Type B pancreatic cell (in vitro differentiated cells): Measurements from ENCODE around the gene DUOXA2. TPM values are rescaled to one million over a fixed set of nuclear protein-coding genes. Genes with fewer than 3 reads are reported as not detected.

Experiments used
- DNase-seq: peaks from one replicate; pipeline ENCODE4 v3.0.0; 2021; ENCODE audit warnings: mixed read lengths; ENCODE audit not compliant: unreplicated experiment; ENCODE audit errors: extremely low spot score
- H3K27ac Mint-ChIP-seq: 2 replicates; pipeline ENCODE4 v1.8.0; 2021; ENCODE audit warnings: mild to moderate bottlenecking, mixed read lengths
- H3K27me3 Mint-ChIP-seq: 2 replicates; pipeline ENCODE4 v1.8.0; 2021; ENCODE audit warnings: mixed read lengths
- H3K36me3 Mint-ChIP-seq: 2 replicates; pipeline ENCODE4 v1.8.0; 2021; ENCODE audit warnings: mixed read lengths
- H3K4me1 Mint-ChIP-seq: one replicate; pipeline ENCODE4 v1.8.0; 2021; ENCODE audit warnings: mixed read lengths; ENCODE audit not compliant: unreplicated experiment
- H3K4me3 Mint-ChIP-seq: 2 replicates; pipeline ENCODE4 v1.8.0; 2021; ENCODE audit warnings: mild to moderate bottlenecking, mixed read lengths
- H3K9me3 Mint-ChIP-seq: 2 replicates; pipeline ENCODE4 v1.8.0; 2021; ENCODE audit warnings: mixed read lengths
- CTCF ChIP-seq: fragments of 200-600 bp; sonication (generic); conservative IDR thresholded peaks from 2 replicates; pipeline ENCODE4 v1.5.0; 2021; ENCODE audit warnings: antibody characterized with exemption, mild to moderate bottlenecking
- total RNA-seq: library from RNA; stranded (reverse); gene quantifications from 2 replicates; pipeline ENCODE4 v1.2.1, GENCODE V29; 2021; ENCODE audit warnings: low replicate concordance

Gene DUOXA2
- total RNA-seq, 1 donor from 2014 or later = 0.17 TPM

GRCh38 chr15:45095661-45096060 is 18.5 kb upstream of the DUOXA2 start:
- H3K27ac Mint-ChIP-seq = no peak overlapping the region
- DNase-seq = no peak
- no peaks in the 10 kb centered on the region for H3K9me3 Mint-ChIP-seq
- peaks cover 28% of the 10 kb centered on the region for H3K27me3 Mint-ChIP-seq
- H3K4me1 Mint-ChIP-seq = no peaks in the 10 kb centered on the region
- TF ChIP-seq CTCF = no peak
- H3K4me3 Mint-ChIP-seq = no peak overlapping the region
- no peaks in the 10 kb centered on the region for H3K36me3 Mint-ChIP-seq

DNA sequence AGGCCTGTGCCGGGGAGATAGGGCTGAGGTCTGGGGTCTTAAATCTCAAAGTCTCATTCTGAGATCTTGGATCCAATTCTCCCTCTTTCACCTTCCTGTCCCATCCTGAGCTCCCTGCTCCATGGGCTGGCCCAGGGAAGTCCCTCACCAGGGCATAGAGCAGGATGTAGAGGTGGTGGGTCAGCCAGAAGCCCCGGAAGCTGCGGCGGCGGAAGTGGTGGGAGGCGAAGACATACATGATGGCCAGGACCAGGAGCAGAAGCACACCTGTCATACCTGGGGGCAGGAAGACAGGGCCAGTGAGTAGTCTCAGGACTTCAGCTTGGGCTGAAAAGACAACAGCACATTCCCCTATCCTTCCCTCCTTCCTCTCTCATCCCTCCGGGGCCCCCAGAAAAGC is 16.7 kb upstream of the DUOXA2 start:
- H3K9me3 Mint-ChIP-seq = no peaks in the 10 kb centered on the region
- peaks cover 18% of the 10 kb centered on the region for H3K27me3 Mint-ChIP-seq
- no peak for DNase-seq
- H3K4me3 Mint-ChIP-seq = no peak overlapping the region
- H3K4me1 Mint-ChIP-seq = no peaks in the 10 kb centered on the region
- no peak overlapping the region for H3K27ac Mint-ChIP-seq
- no peaks in the 10 kb centered on the region for H3K36me3 Mint-ChIP-seq
- TF ChIP-seq CTCF = no peak

- Mint-ChIP-seq H3K4me1 (no peaks in the 10 kb centered on the region), H3K9me3 (no peaks in the 10 kb centered on the region), H3K4me3 (no peak overlapping the region), H3K36me3 (no peaks in the 10 kb centered on the region), H3K27ac (no peak overlapping the region), H3K27me3 (peaks cover 16% of the 10 kb centered on the region)
- no peak for TF ChIP-seq CTCF
- DNase-seq = no peak
Measured at GRCh38 chr15:45099549-45100165, 14.5 kb upstream of the DUOXA2 start.

DNA sequence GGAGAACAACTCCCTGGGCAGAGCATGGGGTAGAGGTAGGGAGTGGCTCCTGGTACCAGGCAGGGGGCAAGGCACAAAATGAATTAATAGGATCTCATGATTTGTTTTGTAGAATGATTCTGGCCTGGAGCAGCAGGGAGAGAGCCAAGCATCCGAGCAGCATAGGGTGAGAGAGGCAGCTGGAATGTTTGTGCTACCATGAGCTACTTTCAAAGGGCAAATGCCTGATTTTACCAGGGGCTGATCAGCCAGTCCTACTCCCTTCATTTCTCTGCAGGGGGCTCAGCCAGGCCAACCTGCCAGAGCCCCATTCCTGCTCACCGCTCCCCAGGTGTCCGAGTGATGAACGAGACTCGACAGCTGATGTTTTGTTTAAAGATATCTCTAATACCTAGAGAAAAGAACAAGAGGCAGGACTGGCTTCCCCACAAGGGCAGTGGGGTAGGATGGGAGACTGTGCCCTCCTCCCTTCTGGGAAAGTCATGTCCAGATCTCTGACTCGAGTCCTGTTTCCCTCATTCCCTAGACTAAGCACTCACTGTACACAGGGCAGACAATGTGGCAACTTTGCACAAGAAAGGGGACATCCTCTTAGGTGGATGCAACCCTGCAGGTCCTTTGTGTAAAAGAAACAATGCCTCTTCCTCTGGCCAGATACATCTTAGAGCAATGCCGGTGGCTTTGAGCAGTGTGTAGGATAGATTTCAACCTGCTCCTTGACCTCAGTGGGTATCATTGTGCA is 13.1 kb upstream of the DUOXA2 start:
- Mint-ChIP-seq H3K27me3 (peaks cover 22% of the 10 kb centered on the region), H3K9me3 (no peaks in the 10 kb centered on the region), H3K27ac (no peak overlapping the region), H3K36me3 (no peaks in the 10 kb centered on the region), H3K4me3 (no peak overlapping the region), H3K4me1 (no peaks in the 10 kb centered on the region)
- no peak for TF ChIP-seq CTCF
- DNase-seq = no peak

DNA sequence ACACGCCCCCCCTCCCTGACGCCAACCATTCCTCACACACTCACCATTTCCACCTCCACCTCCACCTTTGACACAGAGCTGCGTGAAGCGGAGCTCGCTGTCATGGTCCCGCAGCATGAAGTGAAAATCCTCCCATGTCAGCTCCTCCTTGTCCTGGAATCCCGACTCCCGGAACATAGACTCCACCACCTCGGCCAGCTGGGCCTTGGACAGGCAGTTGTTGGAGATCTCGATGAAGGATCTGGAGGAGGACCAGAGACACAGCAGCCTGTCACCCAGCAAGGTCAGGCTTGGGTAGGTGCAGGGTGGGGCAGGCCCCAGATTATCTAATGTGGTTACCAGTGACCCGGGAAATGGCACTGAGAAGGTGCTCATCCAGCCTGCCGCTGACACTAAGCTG is 12.4 kb upstream of the DUOXA2 start:
- Mint-ChIP-seq H3K27me3 (peaks cover 26% of the 10 kb centered on the region), H3K4me3 (no peak overlapping the region), H3K36me3 (no peaks in the 10 kb centered on the region), H3K9me3 (no peaks in the 10 kb centered on the region), H3K4me1 (no peaks in the 10 kb centered on the region), H3K27ac (no peak overlapping the region)
- no peak for DNase-seq
- TF ChIP-seq CTCF = no peak
